Rectal smooth muscle tissue (tissue), 1 donor: ENCODE data around the gene MINDY3.
A peak's percentile ranks its signal among the peaks of the same experiment; 100 is the strongest.
"Not testable (repeated sequence)": the region's sequence is repeated elsewhere in the genome, so short reads cannot be mapped to it uniquely, and the experiment has no call there.

Source experiments
- H3K27ac ChIP-seq: one replicate; pipeline ENCODE4 v1.7.0; 2013; ENCODE audit warnings: low read depth, low read length, inconsistent platforms
- H3K27me3 ChIP-seq: one replicate; pipeline ENCODE4 v1.7.0; 2013; ENCODE audit warnings: low read length; ENCODE audit not compliant: control insufficient read depth, insufficient read depth
- H3K36me3 ChIP-seq: one replicate; pipeline ENCODE4 v1.7.0; 2013; ENCODE audit warnings: low read length; ENCODE audit not compliant: control insufficient read depth, insufficient read depth
- H3K4me1 ChIP-seq: one replicate; pipeline ENCODE4 v1.7.0; 2013; ENCODE audit warnings: low read length; ENCODE audit not compliant: control insufficient read depth, insufficient read depth
- H3K4me3 ChIP-seq: one replicate; pipeline ENCODE4 v1.7.0; 2013; ENCODE audit warnings: low read length
- H3K9ac ChIP-seq: one replicate; pipeline ENCODE4 v1.7.0; 2013; ENCODE audit warnings: low read length

Gene MINDY3

GRCh38 chr10:15782851-15783250, 77.5 kb downstream of the MINDY3 start:
- no peak overlapping the region for H3K27ac ChIP-seq
- peaks cover 3% of the 10 kb centered on the region for H3K4me1 ChIP-seq
- peaks cover 11% of the 10 kb centered on the region for H3K36me3 ChIP-seq

GRCh38 chr10:15781381-15781960, 78.8 kb downstream of the MINDY3 start:
- Histone ChIP-seq H3K4me3 (no peak overlapping the region), H3K36me3 (peaks cover 13% of the 10 kb centered on the region), H3K9ac (no peak overlapping the region), H3K4me1 (peaks cover 3% of the 10 kb centered on the region), H3K27ac (no peak overlapping the region), H3K27me3 (no peaks in the 10 kb centered on the region)

More at GRCh38 chr10:15782851-15783250, 77.5 kb downstream of the MINDY3 start:
- no peak overlapping the region for H3K4me3 ChIP-seq
- H3K9ac ChIP-seq, result no peak overlapping the region
- no peaks in the 10 kb centered on the region for H3K27me3 ChIP-seq

GRCh38 chr10:15780353-15781135, 79.8 kb downstream of the MINDY3 start:
- no peak overlapping the region for H3K4me3 ChIP-seq
- peak overlapping the region; percentile 37 for H3K27ac ChIP-seq
- H3K27me3 ChIP-seq, result no peaks in the 10 kb centered on the region
- peaks cover 13% of the 10 kb centered on the region for H3K36me3 ChIP-seq
- no peak overlapping the region for H3K9ac ChIP-seq
- peaks cover 3% of the 10 kb centered on the region for H3K4me1 ChIP-seq

- Histone ChIP-seq H3K9ac (no peak overlapping the region), H3K36me3 (peaks cover 7% of the 10 kb centered on the region), H3K27ac (no peak overlapping the region), H3K4me3 (no peak overlapping the region), H3K27me3 (no peaks in the 10 kb centered on the region), H3K4me1 (no peaks in the 10 kb centered on the region)
Measured at GRCh38 chr10:15775513-15775912, 84.8 kb downstream of the MINDY3 start.

- H3K27me3 ChIP-seq, H3K9ac ChIP-seq: not testable (repeated sequence)
Measured at GRCh38 chr10:15774534-15774933, 85.8 kb downstream of the MINDY3 start.

GRCh38 chr10:15764892-15765454, 95.3 kb downstream of the MINDY3 start:
- no peak overlapping the region for H3K27ac ChIP-seq
- no peaks in the 10 kb centered on the region for H3K36me3 ChIP-seq
- H3K27me3 ChIP-seq, result no peaks in the 10 kb centered on the region
- no peak overlapping the region for H3K4me3 ChIP-seq
- H3K9ac ChIP-seq, result no peak overlapping the region
- no peaks in the 10 kb centered on the region for H3K4me1 ChIP-seq

More at GRCh38 chr10:15774534-15774933, 85.8 kb downstream of the MINDY3 start:
- not testable (repeated sequence) for H3K4me3 ChIP-seq, H3K27ac ChIP-seq, H3K36me3 ChIP-seq, H3K4me1 ChIP-seq

- H3K27me3 ChIP-seq, result no peaks in the 10 kb centered on the region
- H3K9ac ChIP-seq, result no peak overlapping the region
- H3K4me1 ChIP-seq, result no peaks in the 10 kb centered on the region
- no peaks in the 10 kb centered on the region for H3K36me3 ChIP-seq
- H3K4me3 ChIP-seq, result no peak overlapping the region
- no peak overlapping the region for H3K27ac ChIP-seq
Measured at GRCh38 chr10:15763006-15763405, 97.3 kb downstream of the MINDY3 start.

- H3K4me3 ChIP-seq, H3K9ac ChIP-seq, H3K36me3 ChIP-seq, H3K4me1 ChIP-seq, H3K27me3 ChIP-seq, H3K27ac ChIP-seq: not testable (repeated sequence)
Measured at GRCh38 chr10:15762239-15762638, 98.1 kb downstream of the MINDY3 start.

- H3K4me3 ChIP-seq, H3K9ac ChIP-seq, H3K4me1 ChIP-seq, H3K36me3 ChIP-seq, H3K27me3 ChIP-seq, H3K27ac ChIP-seq: not testable (repeated sequence)
Measured at GRCh38 chr10:15761224-15761623, 99.1 kb downstream of the MINDY3 start.

- Histone ChIP-seq H3K27me3 (no peaks in the 10 kb centered on the region), H3K36me3 (no peaks in the 10 kb centered on the region), H3K4me3 (no peak overlapping the region), H3K27ac (no peak overlapping the region), H3K9ac (no peak overlapping the region), H3K4me1 (no peaks in the 10 kb centered on the region)
Measured at GRCh38 chr10:15760681-15761080, 99.6 kb downstream of the MINDY3 start.

- Histone ChIP-seq H3K4me3 (no peak overlapping the region), H3K27ac (no peak overlapping the region), H3K4me1 (no peaks in the 10 kb centered on the region)
Measured at GRCh38 chr10:15759265-15759664, 101.0 kb downstream of the MINDY3 start.

GRCh38 chr10:15758618-15759017, 101.7 kb downstream of the MINDY3 start:
- no peaks in the 10 kb centered on the region for H3K27me3 ChIP-seq
- no peaks in the 10 kb centered on the region for H3K4me1 ChIP-seq
- no peak overlapping the region for H3K4me3 ChIP-seq
- H3K27ac ChIP-seq, result no peak overlapping the region
- H3K9ac ChIP-seq, result no peak overlapping the region
- no peaks in the 10 kb centered on the region for H3K36me3 ChIP-seq

More at GRCh38 chr10:15759265-15759664, 101.0 kb downstream of the MINDY3 start:
- no peaks in the 10 kb centered on the region for H3K27me3 ChIP-seq
- no peaks in the 10 kb centered on the region for H3K36me3 ChIP-seq
- no peak overlapping the region for H3K9ac ChIP-seq
